ENCODE measurements around the gene HECW1.

- TF ChIP-seq CTCF (IDR thresholded peaks at IDR 0.05) (no peak), POLR2A (IDR thresholded peaks at IDR 0.05; ENCODE audit: low read depth) (no peak)
Observed at GRCh38 chr7:43496596-43496995, 384.1 kb downstream of the HECW1 start.

All from esophagus muscularis mucosa (tissue), 3 donors.